ENCODE measurements around the gene HNRNPL. TPM values are rescaled to one million over a fixed set of nuclear protein-coding genes. Genes with fewer than 3 reads are reported as not detected.

Gene HNRNPL
- total RNA-seq, 1 experiment from 2014 or later = 710 TPM

DNA sequence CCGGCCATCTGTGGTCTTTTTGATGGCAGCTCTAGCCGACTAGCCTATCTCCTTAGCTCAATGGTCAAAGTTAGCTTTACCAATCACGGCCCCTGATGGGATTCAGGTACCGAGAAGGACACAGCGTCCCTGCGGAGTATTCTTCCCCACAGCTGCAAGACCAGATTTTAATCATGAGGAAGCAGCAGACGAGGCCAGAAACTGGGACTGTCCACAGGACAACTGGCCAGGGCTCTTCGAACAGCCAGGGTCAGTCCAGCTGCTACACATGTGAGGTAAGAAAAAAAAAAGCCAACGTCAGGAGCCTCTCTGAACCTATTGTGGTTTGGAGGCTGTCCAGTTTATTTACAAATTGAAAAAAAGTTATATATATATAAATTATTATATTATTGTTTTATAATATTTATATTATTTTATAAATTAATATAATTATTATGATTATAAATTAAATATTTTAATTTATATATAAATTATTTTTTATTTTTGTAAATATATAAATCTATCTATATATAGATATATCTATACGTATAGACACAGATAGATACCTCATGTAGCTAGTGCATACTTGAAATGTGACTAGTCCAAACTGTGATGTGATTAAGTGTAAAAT lies 17.5 kb upstream of the HNRNPL start:
- Histone ChIP-seq H3K14ac (ENCODE audit: insufficient read depth, low read length) (no peak overlapping the region), H3K79me1 (ENCODE audit: insufficient read depth, low read depth, low read length, poor library complexity, severe bottlenecking) (no peaks in the 10 kb centered on the region), H2BK20ac (ENCODE audit: low read depth, low read length, poor library complexity, severe bottlenecking) (no peak overlapping the region), H3K27ac (ENCODE audit: insufficient read length, low read depth, low read length) (no peak overlapping the region), H2BK120ac (ENCODE audit: low read depth, low read length, poor library complexity, severe bottlenecking) (no peak overlapping the region), H3K27me3 (ENCODE audit: insufficient read depth, low read length) (no peaks in the 10 kb centered on the region; the same call in 1 of the 2 replicates), H2BK12ac (ENCODE audit: insufficient read length, low read depth, low read length) (no peak overlapping the region), H2BK5ac (ENCODE audit: insufficient read length, low read length) (no peak overlapping the region), H3K9ac (ENCODE audit: extremely low read depth, insufficient read length, low read length) (no peak overlapping the region), H2AK5ac (ENCODE audit: insufficient read length, low read length) (no peak overlapping the region), H3T11ph (ENCODE audit: low read length) (no peak overlapping the region), H2AFZ (ENCODE audit: low read length) (no peak overlapping the region), H3K18ac (ENCODE audit: insufficient read length, low read depth, low read length) (no peak overlapping the region), H3K23me2 (ENCODE audit: insufficient read length, low read depth, low read length, poor library complexity, severe bottlenecking) (no peaks in the 10 kb centered on the region), H4K91ac (ENCODE audit: insufficient read length, low read depth, low read length) (no peak overlapping the region), H3K4me1 (ENCODE audit: insufficient read depth, low read length) (no peaks in the 10 kb centered on the region; the same call in 1 of the 2 replicates), H4K8ac (replicated peaks; ENCODE audit: insufficient read length, low read depth, low read length) (no peak overlapping the region), H4K5ac (ENCODE audit: insufficient read length, low read depth, low read length) (no peak overlapping the region), H4K20me1 (ENCODE audit: control insufficient read depth, insufficient read depth, insufficient read length) (no peaks in the 10 kb centered on the region), H3K56ac (ENCODE audit: insufficient read length, low read depth, low read length) (no peak overlapping the region), H3K23ac (ENCODE audit: insufficient read length, low read depth, low read length) (no peak overlapping the region), H3K4me2 (ENCODE audit: insufficient read depth, insufficient read length, low read length) (no peak overlapping the region), H3K4ac (ENCODE audit: low read depth, low read length) (no peak overlapping the region), H3K9me3 (ENCODE audit: control insufficient read depth, low read depth, low read length) (no peaks in the 10 kb centered on the region), H2BK15ac (ENCODE audit: low read depth, low read length) (no peak overlapping the region), H3K79me2 (ENCODE audit: insufficient read depth, low read length) (no peaks in the 10 kb centered on the region)
- H3K27me3 Mint-ChIP-seq (ENCODE audit: low read depth) = peaks cover 12% of the 10 kb centered on the region
- H3K36me3 Mint-ChIP-seq (ENCODE audit: insufficient read depth in 1 of 3, low read depth in 3 of 3) = no peaks in the 10 kb centered on the region; a peak in 1 of 7 replicates
- no peak overlapping the region for H3K27ac Mint-ChIP-seq
- DNase-seq = no peak
- no peak for TF ChIP-seq CTCF (conservative IDR thresholded peaks at IDR 0.05)
- peaks cover 14 to 19% of the 10 kb centered on the region in 2 experiments for H3K4me1 Mint-ChIP-seq
- no CpG with 5 or more reads among the region's 10 CpGs for WGBS (ENCODE audit: extremely low coverage, insufficient read length, low lambda C conversion rate)
- H3K4me3 Mint-ChIP-seq = no peak overlapping the region
- H3K9me3 Mint-ChIP-seq = no peaks in the 10 kb centered on the region
